ENCODE data around the gene TMUB2.

- TF ChIP-seq POLR2A (IDR thresholded peaks at IDR 0.05; ENCODE audit: low read depth, low read length) (no peak), POLR2AphosphoS5 (IDR thresholded peaks at IDR 0.05; ENCODE audit: low read depth, low read length) (no peak), SPI1 (IDR thresholded peaks at IDR 0.05; ENCODE audit: low read depth, low read length) (no peak)
Measured at GRCh38 chr17:44170499-44171201, 16.1 kb upstream of the TMUB2 start, which contains the start of gene ASB16.

All from GM12891 (cell line).